H1 (cell line): ENCODE measurements around the gene SIAH3. TPM values are rescaled to one million over a fixed set of nuclear protein-coding genes. Genes with fewer than 3 reads are reported as not detected.

Experiments
- CTCF ChIA-PET: fragments of 300-600 bp; sonication (Branson Sonifier 250); formaldehyde crosslinking; loops from one replicate; lab custom pipeline; 2021; ENCODE audit not compliant: partially characterized antibody; lab: Charles Lee
- POLR2A ChIA-PET: fragments of 300-600 bp; sonication (Branson Sonifier 250); formaldehyde crosslinking; loops from one replicate; lab custom pipeline; 2021; ENCODE audit warnings: inconsistent platforms; ENCODE audit not compliant: partially characterized antibody; lab: Charles Lee
- DNase-seq, 2 experiments: peaks; one replicate each; pipeline versions ENCODE4 v3.0.0 to v3.0.0-alpha.2; 2010 to 2022; ENCODE audit warnings: low spot score in 2 of 2, low read depth in 1 of 2, mixed read lengths in 1 of 2
- FAIRE-seq: peaks from 2 replicates; lab custom pipeline; 2011; peaks lifted over from hg19 to GRCh38; lab: Jason Lieb, UNC
- H2AFZ ChIP-seq: 2 replicates; pipeline ENCODE4 v1.8.1; 2012; ENCODE audit warnings: low read length, inconsistent platforms
- H2AK5ac ChIP-seq: 2 replicates; pipeline ENCODE4 v1.6.1; 2013; ENCODE audit warnings: low read depth, low read length
- H2BK120ac ChIP-seq: replicated peaks from 2 replicates; pipeline ENCODE3; 2013; ENCODE audit warnings: low read depth, low read length, inconsistent platforms
- H2BK12ac ChIP-seq: 2 replicates; pipeline ENCODE4 v1.6.1; 2013; ENCODE audit warnings: low read depth, low read length
- H2BK15ac ChIP-seq: 2 replicates; pipeline ENCODE4 v1.6.1; 2013; ENCODE audit warnings: low read length
- H2BK20ac ChIP-seq: 2 replicates; pipeline ENCODE4 v1.6.1; 2013; ENCODE audit warnings: low read length
- H2BK5ac ChIP-seq: 2 replicates; pipeline ENCODE4 v1.6.1; 2013; ENCODE audit warnings: low read depth, low read length
- H3K14ac ChIP-seq: 2 replicates; pipeline ENCODE4 v1.6.1; 2013; ENCODE audit warnings: inconsistent platforms; ENCODE audit not compliant: insufficient read length
- H3K18ac ChIP-seq: 2 replicates; pipeline ENCODE4 v1.6.1; 2013; ENCODE audit warnings: low read length; ENCODE audit errors: extremely low read depth
- H3K23ac ChIP-seq: 2 replicates; pipeline ENCODE4 v1.6.1; 2013; ENCODE audit warnings: inconsistent platforms; ENCODE audit not compliant: insufficient read length
- H3K23me2 ChIP-seq: 2 replicates; pipeline ENCODE4 v1.6.1; 2013; ENCODE audit warnings: low read depth, low read length
- H3K27ac ChIP-seq: 2 replicates; pipeline ENCODE4 v1.6.1; 2011; ENCODE audit warnings: low read depth, low read length, inconsistent platforms
- H3K27me3 ChIP-seq, 4 experiments: replicated peaks in 1 of 4; 1 replicate in 1 of 4; 2 replicates in 3 of 4; pipeline versions ENCODE4 v1.6.1 to v1.8.1; 2011 to 2013; ENCODE audit warnings: low read length in 3 of 4, mild to moderate bottlenecking in 3 of 4, inconsistent platforms in 2 of 4, mixed read lengths in 2 of 4, moderate library complexity in 1 of 4; ENCODE audit not compliant: control insufficient read depth in 3 of 4, insufficient read depth in 3 of 4; ENCODE audit errors: extremely low read depth in 1 of 4
- H3K36me3 ChIP-seq, 4 experiments: 2 replicates each; pipeline versions ENCODE4 v1.6.1 to v1.8.1; 2011 to 2013; ENCODE audit warnings: mild to moderate bottlenecking in 4 of 4, low read length in 3 of 4, moderate library complexity in 2 of 4, control low read depth in 1 of 4, inconsistent platforms in 1 of 4; ENCODE audit not compliant: insufficient read depth in 4 of 4, control insufficient read depth in 2 of 4
- H3K4ac ChIP-seq: replicated peaks from 2 replicates; pipeline ENCODE3; 2013; ENCODE audit warnings: low read length, low read depth, mixed read lengths, inconsistent platforms; ENCODE audit not compliant: insufficient read length
- H3K4me1 ChIP-seq, 4 experiments: replicated peaks in 1 of 4; 1 replicate in 1 of 4; 2 replicates in 3 of 4; pipeline versions ENCODE4 v1.6.1 to v1.8.1; 2011 to 2013; ENCODE audit warnings: low read length in 3 of 4, inconsistent platforms in 2 of 4, mixed read lengths in 1 of 4; ENCODE audit not compliant: insufficient read depth in 4 of 4, control insufficient read depth in 3 of 4
- H3K4me2 ChIP-seq, 2 experiments: 2 replicates each; pipeline versions ENCODE4 v1.6.1 to v1.8.1; 2011 to 2013; ENCODE audit warnings: low read depth in 2 of 2, low read length in 2 of 2, control low read depth in 1 of 2, inconsistent platforms in 1 of 2, mild to moderate bottlenecking in 1 of 2; ENCODE audit not compliant: insufficient read depth in 1 of 2
- H3K4me3 ChIP-seq, 4 experiments: fragments of 200-600, 300-600 bp in 1 of 4; sonication (generic), shearing (Covaris generic), sonication (Bioruptor Twin) in 1 of 4; 2 replicates each; pipeline versions ENCODE4 v1.5.1 to v1.8.1; 2011 to 2016; ENCODE audit warnings: low read length in 4 of 4, low read depth in 3 of 4, control low read depth in 2 of 4, inconsistent platforms in 2 of 4, mild to moderate bottlenecking in 2 of 4, mixed read lengths in 1 of 4, moderate library complexity in 1 of 4; ENCODE audit not compliant: insufficient read depth in 2 of 4; ENCODE audit errors: extremely low read depth in 1 of 4
- H3K56ac ChIP-seq: replicated peaks from 2 replicates; pipeline ENCODE3; 2013; ENCODE audit warnings: low read depth, mild to moderate bottlenecking, mixed read lengths, low read length, inconsistent platforms; ENCODE audit not compliant: insufficient read length
- H3K79me1 ChIP-seq: 2 replicates; pipeline ENCODE4 v1.6.1; 2013; ENCODE audit warnings: low read depth, low read length, control low read depth
- H3K79me2 ChIP-seq, 2 experiments: 2 replicates each; pipeline versions ENCODE4 v1.6.1 to v1.8.1; 2012 to 2013; ENCODE audit warnings: low read length in 2 of 2, mild to moderate bottlenecking in 2 of 2, inconsistent platforms in 1 of 2; ENCODE audit not compliant: insufficient read depth in 2 of 2, control insufficient read depth in 1 of 2
- H3K9ac ChIP-seq, 4 experiments: replicated peaks in 1 of 4; 1 replicate in 1 of 4; 2 replicates in 3 of 4; pipeline versions ENCODE4 v1.6.1 to v1.8.1; 2011 to 2013; ENCODE audit warnings: low read depth in 3 of 4, low read length in 3 of 4, control low read depth in 2 of 4, mild to moderate bottlenecking in 2 of 4, moderate library complexity in 2 of 4, inconsistent platforms in 1 of 4; ENCODE audit errors: extremely low read depth in 1 of 4
- H3K9me3 ChIP-seq, 2 experiments: 2 replicates each; pipeline versions ENCODE4 v1.6.1 to v1.8.1; 2012 to 2013; ENCODE audit warnings: mild to moderate bottlenecking in 2 of 2, moderate library complexity in 2 of 2, control low read depth in 1 of 2, inconsistent platforms in 1 of 2, low read depth in 1 of 2, low read length in 1 of 2, mixed read lengths in 1 of 2; ENCODE audit not compliant: insufficient read depth in 2 of 2
- H4K20me1 ChIP-seq, 2 experiments: replicated peaks in 1 of 2; 2 replicates each; pipeline versions ENCODE3 to v1.8.1; 2011 to 2013; ENCODE audit warnings: inconsistent platforms in 2 of 2, low read length in 2 of 2, mild to moderate bottlenecking in 1 of 2; ENCODE audit not compliant: insufficient read depth in 2 of 2, control insufficient read depth in 1 of 2
- H4K5ac ChIP-seq: 2 replicates; pipeline ENCODE4 v1.6.1; 2013; ENCODE audit warnings: low read length, low read depth, mixed read lengths, inconsistent platforms; ENCODE audit not compliant: insufficient read length
- H4K8ac ChIP-seq: 2 replicates; pipeline ENCODE4 v1.8.0; 2013; ENCODE audit warnings: mild to moderate bottlenecking, moderate library complexity, low read length, inconsistent platforms; ENCODE audit not compliant: insufficient read depth; ENCODE audit errors: extremely low read depth
- H4K91ac ChIP-seq: replicated peaks from 2 replicates; pipeline ENCODE3; 2013; ENCODE audit warnings: low read length, mixed read lengths, inconsistent platforms; ENCODE audit not compliant: insufficient read length
- GABPA ChIP-seq: IDR thresholded peaks from 2 replicates; pipeline ENCODE4 v1.6.1; 2011; ENCODE audit warnings: mild to moderate bottlenecking, low read length, moderate library complexity, borderline replicate concordance; ENCODE audit not compliant: insufficient read depth
- ZNF274 ChIP-seq: IDR thresholded peaks from 2 replicates; pipeline ENCODE4 v1.7.0; 2012; ENCODE audit warnings: low read length, borderline replicate concordance; ENCODE audit errors: extremely low read depth
- WGBS, 2 experiments: shearing (Covaris generic) in 1 of 2; methylation state at CpG; one replicate each; pipeline versions ENCODE4 v1.1.6 to v1.1.7; 2013 to 2015; ENCODE audit warnings: low lambda C conversion rate in 2 of 2, mixed read lengths in 2 of 2, inconsistent platforms in 1 of 2, low coverage in 1 of 2, missing lambda C conversion rate in 1 of 2; ENCODE audit not compliant: insufficient replicate concordance in 2 of 2, insufficient coverage in 1 of 2, insufficient read length in 1 of 2; ENCODE audit errors: extremely low coverage in 1 of 2, missing lambda C conversion rate in 1 of 2; 5-methylcytosine and 5-hydroxymethylcytosine counted together
- polyA plus RNA-seq, 7 experiments: library from polyadenylated mRNA; depleted of rRNA in 3 of 7; stranded (reverse) in 5 of 7; unstranded in 2 of 7; fragments of >200 nt in 5 of 7; fragments of 200-250 nt in 2 of 7; gene quantifications; 1 replicate in 5 of 7; 2 replicates in 1 of 7; 4 replicates in 1 of 7; pipeline versions ENCODE4 v1.2.1 to v1.2.3, GENCODE V29; 2011 to 2013; ENCODE audit warnings: missing spikeins in 2 of 7, mixed read lengths in 2 of 7
- total RNA-seq: library from RNA; stranded (reverse); fragmentation: NEBNext Ultra II Directional; extraction: Animal tissue kit (Norgen Biotek cat#: 25700); gene quantifications from 2 replicates; pipeline ENCODE4 v1.2.1, GENCODE V29; 2021

The SIAH3 gene
- total and polyA plus RNA-seq, 2 of the 8 experiments (the other 6 are each of a cell fraction or from before 2014, with no cell fraction given), result 0.15 to 0.17 TPM

- Histone ChIP-seq H2BK20ac (no peak overlapping the region), H4K5ac (no peak overlapping the region), H3K36me3 (no peaks in the 10 kb centered on the region), H3K23me2 (no peaks in the 10 kb centered on the region), H3K14ac (no peak overlapping the region), H2BK12ac (no peak overlapping the region), H3K18ac (no peak overlapping the region), H2BK15ac (no peak overlapping the region), H2AFZ (no peak overlapping the region), H4K20me1 (no peaks in the 10 kb centered on the region), H3K4ac (no peak overlapping the region), H3K4me1 (peaks cover 0 to 5% (median 1%) of the 10 kb centered on the region in 4 experiments; a peak in 3 of 7 replicates), H3K79me1 (no peaks in the 10 kb centered on the region), H2BK5ac (no peak overlapping the region), H3K9ac (no peak overlapping the region), H2AK5ac (no peak overlapping the region), H3K23ac (no peak overlapping the region), H3K4me3 (no peak overlapping the region), H3K9me3 (no peaks in the 10 kb centered on the region), H3K4me2 (no peak overlapping the region), H4K91ac (no peak overlapping the region), H2BK120ac (no peak overlapping the region), H3K27ac (no peak overlapping the region), H3K27me3 (no peaks in the 10 kb centered on the region), H3K56ac (no peak overlapping the region), H4K8ac (no peak overlapping the region), H3K79me2 (no peaks in the 10 kb centered on the region)
- ChIA-PET CTCF (interaction anchor here (1.8 kb wide), 1 partner anchor 9 kb away, joined by 4 read pairs; no protein-coding TSS in a partner anchor), POLR2A (no interaction called here)
- no peak for TF ChIP-seq ZNF274
- TF ChIP-seq GABPA, result no peak
- 90% methylated on average over 6 of the region's 6 CpGs; no CpG with 5 or more reads in 1 of the 2 experiments for WGBS, 2 experiments
- no peak for DNase-seq
- no peak for FAIRE-seq
Measured at GRCh38 chr13:45812695-45813372, 38.7 kb downstream of the SIAH3 start.
